HG02623 (cell line): Measurements from ENCODE around the gene C16orf74.
A peak's percentile ranks its signal among the peaks of the same experiment; 100 is the strongest.

ENCODE experiments used
- ATAC-seq: cut with Tn5 transposase; IDR thresholded peaks from one replicate; pipeline ENCODE4 v1.9.1; 2021; ENCODE audit warnings: moderate library complexity; ENCODE audit not compliant: unreplicated experiment

C16orf74 gene

DNA sequence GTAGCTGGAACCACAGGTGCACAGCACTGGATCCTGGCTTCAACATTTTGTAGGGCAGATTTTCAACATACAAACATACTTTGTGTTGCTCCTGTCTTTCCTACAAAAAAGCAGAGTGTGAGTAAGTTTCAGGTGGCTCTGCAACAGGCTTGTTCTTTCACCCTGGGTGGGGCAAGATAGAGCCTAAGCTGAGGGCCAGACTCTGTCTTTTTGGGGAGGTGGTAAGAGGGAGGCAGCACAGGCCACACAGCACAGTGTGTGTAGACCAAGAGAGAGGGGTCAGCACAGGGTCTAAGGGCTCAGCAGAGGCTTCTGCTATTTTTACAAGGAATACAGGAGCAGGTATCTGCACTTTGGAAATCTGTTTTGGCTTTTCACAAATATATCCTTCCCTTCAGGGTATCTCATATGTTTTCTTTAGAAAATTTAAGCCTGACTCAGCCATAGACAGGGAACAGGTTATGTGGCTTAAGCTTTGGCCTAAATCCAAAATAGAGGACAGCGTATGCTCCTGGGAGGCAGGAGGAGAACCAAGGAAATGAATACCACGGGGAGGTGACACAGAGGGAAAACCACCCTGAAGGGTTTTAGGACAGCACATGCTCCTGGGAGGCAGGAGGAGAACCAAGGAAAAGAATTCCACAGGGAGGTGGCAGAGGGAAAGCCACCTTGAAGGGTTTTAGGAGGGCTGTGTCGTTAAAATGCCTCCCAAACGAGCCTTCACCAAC, 26.9 kb upstream of the C16orf74 start:
- ATAC-seq = no peak

- ATAC-seq = no peak
Observed at GRCh38 chr16:85774811-85775210, 23.9 kb upstream of the C16orf74 start.

DNA sequence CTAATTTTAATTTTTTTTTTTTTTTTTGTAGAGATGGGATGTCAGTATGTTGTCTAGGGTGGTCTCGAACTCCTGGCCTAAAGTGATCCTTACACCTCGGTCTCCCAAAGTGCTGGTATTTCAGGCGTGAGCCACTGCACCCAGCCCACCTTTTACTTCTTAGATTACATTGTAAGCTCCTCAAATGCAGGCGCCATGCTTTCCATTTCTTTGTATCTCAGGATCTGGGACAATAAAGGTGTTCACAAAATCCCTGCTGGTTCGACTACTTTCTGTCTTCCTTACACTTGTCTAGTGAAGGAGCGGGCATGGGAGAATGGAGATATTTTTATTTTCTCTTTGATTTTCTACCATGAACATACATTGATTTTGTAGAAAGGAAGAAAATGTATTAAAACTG, 23.2 kb upstream of the C16orf74 start:
- no peak for ATAC-seq

DNA sequence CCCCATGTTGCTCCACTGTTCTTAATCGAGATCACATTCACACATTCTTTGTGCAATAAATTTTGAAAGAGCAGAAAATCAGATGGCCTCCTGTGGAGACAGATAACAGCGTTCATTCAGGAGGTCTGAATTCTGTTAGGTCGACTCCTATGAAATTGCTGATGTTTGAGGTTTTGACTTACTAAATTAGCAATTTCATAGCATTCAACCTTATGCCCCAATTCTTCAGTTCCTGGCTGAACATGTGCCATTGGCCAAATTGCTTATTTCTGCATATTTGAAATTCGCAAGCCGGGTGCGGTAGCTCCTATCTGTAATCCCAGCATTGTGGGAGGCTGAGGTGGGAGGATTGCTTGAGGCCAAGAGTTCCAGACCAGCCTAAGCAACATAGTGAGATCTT, 22.1 kb upstream of the C16orf74 start:
- ATAC-seq = no peak

DNA sequence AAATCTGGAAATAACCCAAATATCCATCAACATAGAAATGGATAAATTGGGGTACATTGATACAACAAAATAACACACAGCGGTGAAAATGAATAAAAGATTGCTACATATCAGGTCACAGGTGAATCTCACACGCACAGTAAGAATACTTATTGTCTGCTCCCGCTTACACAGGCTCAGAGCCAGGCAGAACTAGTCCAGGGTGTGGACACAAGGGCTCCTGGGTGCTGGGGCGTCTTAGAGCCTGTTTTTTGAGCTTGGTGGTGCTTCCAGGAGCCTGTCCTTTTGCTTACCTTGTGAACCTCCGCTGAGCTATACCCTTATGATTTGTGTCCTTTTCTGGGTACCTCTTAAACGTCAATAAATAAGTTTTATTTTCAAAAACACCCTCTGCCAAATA, 19.8 kb upstream of the C16orf74 start:
- no peak for ATAC-seq

DNA sequence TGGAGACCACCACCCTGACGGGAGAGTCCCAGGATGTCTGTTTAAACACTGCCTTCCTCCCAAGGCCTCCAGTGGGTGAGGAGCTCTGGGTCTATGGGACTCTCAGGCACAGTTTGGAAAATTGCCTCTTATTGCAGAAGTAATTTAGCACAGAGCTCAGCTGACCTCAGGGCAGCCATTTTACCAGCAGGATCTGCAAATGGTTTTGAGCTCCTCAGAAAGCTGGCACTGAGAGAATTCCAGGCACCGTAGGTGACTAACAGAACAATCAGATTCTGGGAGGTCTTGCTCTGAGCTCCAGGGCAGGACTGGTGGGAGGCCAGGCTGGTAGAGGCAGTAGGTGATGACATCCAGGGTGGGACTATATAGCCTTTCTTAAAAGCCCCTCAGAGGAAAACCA, 17.3 kb upstream of the C16orf74 start:
- no peak for ATAC-seq

- no peak for ATAC-seq
Observed at GRCh38 chr16:85767531-85767930, 16.6 kb upstream of the C16orf74 start.

DNA sequence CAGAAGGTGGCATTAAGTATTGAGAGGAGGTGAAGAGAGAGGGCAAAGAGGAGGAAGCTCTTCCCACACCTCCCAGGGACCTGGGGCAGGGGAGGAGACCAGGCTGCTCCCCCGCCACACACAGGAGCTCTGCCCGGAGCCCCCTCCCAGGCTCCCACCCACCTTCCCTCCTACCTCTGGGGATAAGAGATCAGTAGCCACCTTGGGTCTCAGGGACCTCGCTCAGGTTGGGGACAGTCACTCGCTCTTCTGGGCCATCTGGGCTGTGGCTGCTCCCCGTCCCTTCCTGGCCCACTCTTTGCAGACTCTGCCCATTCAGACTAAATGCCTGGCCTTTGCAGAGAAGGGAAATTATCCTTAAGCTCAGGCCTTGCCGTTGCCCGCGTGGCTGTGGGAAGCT, 14.9 kb upstream of the C16orf74 start:
- no peak for ATAC-seq

DNA sequence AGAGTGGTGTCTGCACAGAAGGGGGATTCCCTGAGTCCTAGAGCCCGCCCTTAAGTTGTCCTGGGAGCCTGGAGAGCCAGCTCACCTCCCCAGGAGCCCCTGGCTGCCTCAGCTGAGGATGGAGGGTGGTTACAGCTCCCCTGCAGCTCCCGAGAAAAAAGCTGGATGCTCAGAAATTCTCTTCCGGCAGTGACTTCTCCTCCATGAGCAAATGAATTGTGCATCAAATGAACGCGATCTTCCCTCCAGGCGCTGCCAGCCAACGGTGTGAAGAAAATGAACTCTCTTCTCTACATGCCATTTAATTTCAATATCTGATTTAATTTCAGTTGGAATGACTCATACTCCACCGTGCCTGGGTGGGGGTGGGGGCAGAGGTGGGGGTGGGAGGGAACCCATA, 14.3 kb upstream of the C16orf74 start:
- ATAC-seq = no peak

DNA sequence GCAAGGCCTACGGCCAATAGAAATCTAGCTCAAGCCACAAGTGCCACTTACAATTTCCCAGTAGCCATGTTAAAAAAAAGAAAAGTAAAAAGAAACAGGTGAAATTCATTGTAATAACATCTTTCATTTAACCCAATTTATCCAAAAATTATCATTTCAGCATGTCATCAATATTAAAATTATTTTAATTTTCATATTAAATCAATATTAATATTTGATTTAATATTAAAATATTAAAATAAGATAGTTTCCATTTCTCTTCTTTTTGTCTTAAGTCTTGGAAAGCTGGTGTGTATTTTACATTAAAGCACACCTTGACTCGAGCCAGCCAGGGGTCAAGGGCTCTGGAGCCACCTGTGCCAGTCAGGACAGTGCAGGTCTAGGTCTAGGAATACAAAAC, 12.7 kb upstream of the C16orf74 start:
- no peak for ATAC-seq

DNA sequence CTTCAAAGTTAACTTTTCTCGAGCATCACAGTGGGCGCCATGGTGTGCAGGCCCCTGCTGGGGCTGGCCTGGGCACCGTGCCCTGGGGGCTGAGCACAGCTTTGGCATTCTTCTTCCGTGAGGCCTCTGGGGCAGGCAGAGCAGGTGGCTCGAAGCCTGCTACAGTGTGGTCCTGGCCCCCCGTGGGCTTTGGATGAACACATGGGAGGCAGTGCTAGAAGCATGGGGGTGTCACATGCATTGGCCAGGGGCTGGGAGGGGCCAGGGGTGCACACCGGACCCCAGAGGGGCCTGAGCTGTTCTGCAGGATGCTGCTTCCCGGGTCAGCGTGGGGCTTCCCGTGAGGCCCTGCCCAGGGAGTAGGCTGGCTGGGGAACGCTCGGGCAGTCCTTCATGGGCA, 12.1 kb upstream of the C16orf74 start:
- no peak for ATAC-seq

- no peak for ATAC-seq
Observed at GRCh38 chr16:85761861-85762260, 11.0 kb upstream of the C16orf74 start.

- no peak for ATAC-seq
Observed at GRCh38 chr16:85759631-85760419, 8.9 kb upstream of the C16orf74 start.

DNA sequence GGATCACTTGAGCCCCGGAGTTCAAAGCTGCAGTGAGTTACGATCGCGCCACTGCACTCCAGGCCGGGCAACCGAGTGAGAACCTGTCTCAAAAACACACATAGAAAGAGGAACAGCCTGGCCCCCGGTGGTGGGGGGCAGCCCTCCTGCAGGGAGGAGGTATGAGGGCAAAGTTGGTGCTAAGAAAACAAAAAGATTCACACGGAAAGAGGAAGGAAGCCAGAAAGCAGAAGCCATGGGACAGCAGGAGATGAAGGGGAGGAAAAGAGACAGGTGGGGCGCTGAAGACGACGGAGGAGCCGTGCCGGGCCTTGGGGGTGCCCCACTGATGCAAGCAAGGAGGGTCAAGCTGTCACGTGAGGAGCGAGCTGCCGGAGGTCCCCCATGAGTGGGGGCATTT, 8.2 kb upstream of the C16orf74 start:
- no peak for ATAC-seq

DNA sequence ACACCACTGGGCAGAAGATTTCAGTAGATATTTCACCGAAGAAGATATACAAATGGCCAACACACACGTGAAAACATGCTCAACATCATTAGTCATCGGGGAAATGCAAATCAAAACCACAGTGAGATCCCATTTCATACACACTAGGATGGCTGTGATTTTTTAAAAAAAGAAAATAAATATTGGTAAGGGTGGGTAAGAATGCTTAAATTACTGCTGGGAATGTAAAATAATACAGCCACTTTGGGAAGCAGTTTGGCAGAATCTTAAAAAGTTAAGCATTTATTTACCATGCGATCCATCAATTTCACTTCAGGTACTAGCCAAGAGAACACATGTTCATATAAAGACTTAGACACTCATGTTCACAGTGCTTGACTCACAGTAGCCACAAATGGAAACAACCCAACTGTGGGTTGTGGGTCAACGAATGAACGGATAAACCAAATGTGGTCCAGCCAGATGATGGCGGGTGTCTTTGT, 6.5 kb upstream of the C16orf74 start:
- no peak for ATAC-seq

DNA sequence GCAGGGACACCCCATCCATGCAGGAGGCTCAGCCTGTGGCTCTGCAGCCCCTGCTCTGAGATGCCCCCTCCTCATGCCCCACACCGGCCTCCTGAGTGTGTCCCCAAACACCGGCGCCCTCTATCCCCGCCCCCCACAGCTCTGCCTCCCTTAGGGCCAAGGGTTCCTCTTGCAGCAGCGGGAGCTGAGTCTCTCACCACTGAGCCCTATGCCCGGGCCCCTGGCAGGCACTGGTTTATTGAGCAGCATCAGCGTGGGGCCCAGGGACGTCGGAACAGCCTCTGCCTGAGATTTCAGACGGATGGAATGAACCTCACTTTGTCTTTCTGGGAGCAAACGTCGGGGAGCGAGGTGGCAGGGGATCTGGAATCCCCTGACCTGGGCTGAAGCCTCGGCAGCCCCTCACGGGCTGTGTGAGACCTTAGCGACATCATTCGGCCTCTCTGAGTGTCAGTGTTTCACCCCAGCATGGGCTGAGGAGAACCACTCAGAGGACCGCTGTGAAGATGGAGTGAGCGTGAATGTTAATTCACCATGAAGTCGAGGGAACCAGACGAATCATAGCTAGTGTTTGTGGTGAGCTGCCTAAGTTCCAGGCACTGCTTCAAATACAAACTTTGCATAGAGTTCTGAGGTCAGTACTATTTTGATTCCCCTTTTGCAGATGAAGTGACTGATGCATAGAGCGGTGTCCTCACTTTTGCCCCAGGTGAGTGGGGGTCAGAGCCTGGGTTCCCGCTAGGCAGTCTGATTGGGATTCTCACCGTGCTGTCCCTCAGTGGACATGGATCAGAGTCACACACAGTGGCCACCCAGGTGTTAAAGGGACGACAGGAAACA, 5.3 kb upstream of the C16orf74 start:
- peak; percentile 52 for ATAC-seq

GRCh38 chr16:85754413-85754812, 3.5 kb upstream of the C16orf74 start:
- ATAC-seq = no peak

DNA sequence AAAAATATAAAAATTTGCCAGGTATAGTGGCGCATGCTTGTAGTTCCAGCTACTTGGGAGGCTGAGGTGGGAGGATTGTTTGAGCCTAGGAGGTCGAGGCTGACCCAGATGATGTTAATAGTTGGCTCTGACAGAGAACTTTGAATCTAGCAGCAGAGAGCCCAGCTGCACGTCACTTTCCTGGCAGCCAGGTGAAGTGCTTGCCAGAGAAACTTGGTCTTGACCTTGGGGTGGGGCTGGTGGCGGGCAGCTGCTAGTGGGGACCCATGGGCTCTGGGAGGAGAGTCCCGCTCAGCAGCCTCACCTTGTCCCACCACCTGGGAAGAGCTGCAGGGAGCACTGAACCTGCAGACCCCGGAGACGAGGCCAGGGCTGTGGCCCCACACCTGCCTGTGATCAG, 3.1 kb upstream of the C16orf74 start:
- no peak for ATAC-seq

DNA sequence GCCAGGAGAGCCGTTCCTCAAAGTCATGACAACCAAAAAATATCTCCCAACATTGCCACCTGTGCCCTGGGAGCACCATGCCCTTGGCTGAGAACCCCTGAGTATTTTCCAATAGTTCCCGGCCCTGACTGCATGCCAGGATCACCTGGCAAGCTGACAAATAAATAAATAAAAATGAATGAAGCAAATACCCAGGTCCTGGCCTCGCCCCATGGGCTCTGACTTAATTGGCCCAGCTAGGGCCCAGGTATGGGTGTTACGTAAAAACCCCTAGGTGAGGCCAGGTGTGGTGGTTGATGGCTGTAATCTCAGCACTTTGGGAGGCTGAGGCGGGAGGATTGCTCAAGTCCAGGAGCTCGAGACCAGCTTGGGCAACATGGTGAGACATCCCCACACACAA, 2.7 kb upstream of the C16orf74 start:
- no peak for ATAC-seq

DNA sequence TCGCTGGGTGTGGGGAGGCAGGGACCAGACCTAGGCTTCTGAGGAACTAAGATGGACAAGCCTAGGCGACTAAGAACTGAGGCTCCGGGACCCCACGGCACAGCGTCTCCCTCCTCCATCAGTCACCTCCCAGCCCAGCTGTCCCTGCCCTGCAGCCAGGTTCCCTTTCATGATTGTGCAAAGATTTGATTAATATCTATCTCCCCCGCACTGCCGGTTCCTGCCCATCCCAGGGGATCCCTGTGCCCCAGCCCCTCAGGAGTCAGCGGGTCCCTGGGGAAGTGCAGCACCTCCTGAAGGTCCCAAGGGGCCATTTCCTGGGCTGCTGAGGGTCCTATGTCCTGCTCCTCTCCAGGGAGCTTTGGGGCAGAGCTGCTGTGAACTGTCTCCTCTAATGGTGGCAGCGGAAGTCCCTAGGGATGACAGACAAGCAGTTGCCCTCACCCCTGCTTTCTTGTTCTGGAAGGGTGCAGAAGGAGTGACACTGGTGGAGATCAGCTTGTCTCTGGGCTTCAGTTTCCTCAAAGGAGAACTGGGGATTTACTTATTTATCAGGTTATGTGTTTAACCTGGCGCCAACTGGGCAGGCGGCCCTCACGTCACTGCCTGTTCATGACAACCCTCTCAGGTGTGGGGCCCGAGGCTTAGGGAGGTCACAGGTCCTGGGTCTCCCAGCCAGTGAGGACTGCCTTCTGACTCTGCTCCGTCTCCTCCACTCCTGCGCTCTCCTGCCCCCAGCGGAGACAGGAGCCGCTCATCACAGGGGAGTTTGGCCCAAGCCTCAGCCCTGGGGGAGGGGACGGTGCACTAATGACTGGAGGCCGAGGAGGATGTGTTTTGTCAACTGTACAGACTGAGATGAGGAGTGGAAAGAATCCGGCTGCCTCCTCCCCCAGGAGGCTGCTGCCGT, 1.9 kb upstream of the C16orf74 start:
- no peak for ATAC-seq
